HTERT RPE-1 (cell line): Measurements from ENCODE around the gene EDAR.

Experiments used
- in situ Hi-C: fragments of 300-500 bp; cut with MboI; formaldehyde crosslinking; loops from 4 replicates; pipeline ENCODE4 v1.14.3; 2020; ENCODE audit warnings: low sequenced_read_pairs

The EDAR gene

GRCh38 chr2:109005686-109006204, 16.7 kb upstream of the EDAR start:
- in situ Hi-C loops: no loop called here

GRCh38 chr2:109001201-109001600, 12.2 kb upstream of the EDAR start:
- in situ Hi-C loops: no loop called here

- in situ Hi-C loops: no loop called here
These were observed 11.7 kb upstream of the EDAR start for GRCh38 chr2:109000738-109001137.

- in situ Hi-C loops: no loop called here
These were observed 9.9 kb upstream of the EDAR start for GRCh38 chr2:108998911-108999310.

GRCh38 chr2:108994178-108994577, 5.2 kb upstream of the EDAR start:
- in situ Hi-C loops: no loop called here

- in situ Hi-C loops: no loop called here
These were observed 4.3 kb upstream of the EDAR start for GRCh38 chr2:108993095-108993937.

- in situ Hi-C loops: no loop called here
These were observed 784 bp downstream of the EDAR start for GRCh38 chr2:108988076-108988795.

GRCh38 chr2:108986916-108987510, 2.0 kb downstream of the EDAR start:
- in situ Hi-C loops: no loop called here

- in situ Hi-C loops: no loop called here
These were observed 5.4 kb downstream of the EDAR start for GRCh38 chr2:108983610-108984009.

- in situ Hi-C loops: no loop called here
These were observed 6.0 kb downstream of the EDAR start for GRCh38 chr2:108983061-108983460.

GRCh38 chr2:108982259-108982679, 6.8 kb downstream of the EDAR start:
- in situ Hi-C loops: no loop called here

GRCh38 chr2:108981846-108982245, 7.2 kb downstream of the EDAR start:
- in situ Hi-C loops: no loop called here

- in situ Hi-C loops: no loop called here
These were observed 8.9 kb downstream of the EDAR start for GRCh38 chr2:108980076-108980475.

- in situ Hi-C loops: no loop called here
These were observed 9.6 kb downstream of the EDAR start for GRCh38 chr2:108979461-108979860.

- in situ Hi-C loops: no loop called here
These were observed 10.3 kb downstream of the EDAR start for GRCh38 chr2:108978709-108979111.

- in situ Hi-C loops: no loop called here
These were observed 13.2 kb downstream of the EDAR start for GRCh38 chr2:108975613-108976435.

GRCh38 chr2:108974674-108975073, 14.3 kb downstream of the EDAR start:
- in situ Hi-C loops: no loop called here

GRCh38 chr2:108972663-108973062, 16.4 kb downstream of the EDAR start:
- in situ Hi-C loops: no loop called here

GRCh38 chr2:108971661-108972566, 17.1 kb downstream of the EDAR start:
- in situ Hi-C loops: no loop called here

- in situ Hi-C loops: no loop called here
These were observed 18.7 kb downstream of the EDAR start for GRCh38 chr2:108970369-108970768.
